GM18498 (cell line): ENCODE results near the gene MAP4K2.
"Not testable (repeated sequence)": the region's sequence is repeated elsewhere in the genome, so short reads cannot be mapped to it uniquely, and the experiment has no call there.

Experiments used
- ATAC-seq: cut with Tn5 transposase; IDR thresholded peaks from one replicate; pipeline ENCODE4 v1.9.1; 2021; ENCODE audit warnings: mild to moderate bottlenecking, moderate library complexity; ENCODE audit not compliant: unreplicated experiment

Gene MAP4K2

DNA sequence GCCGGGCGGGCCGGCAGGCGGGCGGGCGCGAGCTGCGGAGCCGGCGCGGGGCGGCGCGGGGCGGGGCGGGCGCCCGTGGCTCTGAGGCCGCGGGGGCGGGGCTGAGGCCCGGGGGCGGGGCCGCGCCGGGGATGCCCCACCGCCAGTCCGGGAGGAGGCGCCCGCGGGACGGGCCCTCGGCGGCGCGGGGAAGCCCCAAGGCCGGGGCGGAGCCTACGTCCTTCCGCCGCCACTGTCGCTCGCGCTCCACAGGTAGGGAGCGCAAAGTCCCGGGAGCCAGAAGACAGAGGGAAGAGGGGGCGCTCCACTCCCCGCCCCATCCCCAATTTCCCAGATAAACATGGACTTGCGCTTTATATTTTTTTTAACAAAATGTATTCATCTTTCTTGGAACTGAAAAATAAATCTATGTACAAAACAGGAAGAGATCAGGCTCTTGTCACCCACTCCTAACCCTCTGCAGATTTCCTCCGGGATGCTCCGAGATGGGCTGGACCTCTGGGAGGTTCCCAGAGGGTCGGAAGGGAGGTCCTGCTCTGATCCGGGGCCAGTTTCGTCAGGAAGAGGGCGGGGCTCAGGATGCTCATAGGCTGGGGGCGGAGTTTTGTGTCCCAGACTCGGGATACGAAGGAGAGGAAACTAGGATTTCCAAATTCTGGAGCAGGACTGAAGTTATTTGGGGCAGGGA, at the start of gene MAP4K2:
MAP4K2 (minus strand) TSS at position 57 of the 688 bp plus-strand sequence. CDS start 65 bp downstream, outside the sequence.
- ATAC-seq, result peak; percentile 71

DNA sequence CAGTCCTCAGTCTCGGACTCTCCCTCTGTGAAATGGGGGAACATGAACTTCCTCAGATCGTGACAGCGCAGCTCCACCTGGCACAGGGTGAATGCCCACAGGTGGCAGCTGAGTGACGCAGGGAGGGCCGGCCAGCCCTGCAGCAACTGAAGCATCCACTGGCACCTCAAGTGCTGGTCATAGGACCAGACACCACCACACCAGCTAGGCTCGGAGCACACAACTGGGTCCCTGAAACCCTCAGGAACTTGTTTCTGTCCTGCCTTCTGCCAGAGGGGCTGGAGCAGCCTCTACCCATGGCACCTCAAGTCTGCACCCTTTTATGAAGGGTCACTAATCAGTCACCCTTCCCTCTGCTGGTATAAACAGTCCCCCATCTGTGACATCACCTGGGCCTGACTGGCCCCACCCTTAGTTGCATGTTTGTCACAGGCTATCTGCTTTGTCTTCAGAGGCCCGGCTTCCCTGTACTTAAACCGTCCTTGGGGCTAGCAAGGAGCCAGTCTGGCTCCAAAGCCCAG, 48.9 kb upstream of the MAP4K2 start:
- no peak for ATAC-seq

DNA sequence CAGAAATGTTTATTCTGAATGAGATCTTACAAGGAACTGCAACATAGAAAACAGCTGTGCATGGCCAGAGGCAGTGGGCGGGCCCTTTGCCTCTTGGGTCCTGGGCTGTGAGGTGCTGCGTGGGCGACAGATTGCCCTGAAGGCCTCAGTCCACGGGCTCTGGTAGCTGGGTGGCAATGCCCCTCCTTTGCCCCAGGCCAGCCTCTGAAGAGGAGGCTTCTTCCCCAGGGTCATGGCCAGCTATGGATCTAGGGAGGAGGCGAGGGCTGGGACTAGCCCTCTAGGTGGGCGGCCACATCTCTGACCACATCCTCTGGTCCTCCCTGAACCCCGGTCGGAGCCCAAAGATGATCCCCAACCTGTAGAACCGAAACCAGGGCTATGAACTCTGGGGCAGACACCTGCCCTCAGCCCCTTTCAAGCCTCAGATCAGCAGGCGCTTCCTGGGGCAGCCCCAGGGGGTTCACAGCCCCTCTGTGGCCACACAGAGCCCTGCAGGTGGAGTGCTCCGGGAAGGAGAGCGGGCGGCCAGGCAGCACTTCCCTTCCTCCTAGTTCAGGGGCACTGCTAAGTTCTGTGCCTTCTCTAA, 48.1 kb upstream of the MAP4K2 start:
- peak; percentile 69 for ATAC-seq

DNA sequence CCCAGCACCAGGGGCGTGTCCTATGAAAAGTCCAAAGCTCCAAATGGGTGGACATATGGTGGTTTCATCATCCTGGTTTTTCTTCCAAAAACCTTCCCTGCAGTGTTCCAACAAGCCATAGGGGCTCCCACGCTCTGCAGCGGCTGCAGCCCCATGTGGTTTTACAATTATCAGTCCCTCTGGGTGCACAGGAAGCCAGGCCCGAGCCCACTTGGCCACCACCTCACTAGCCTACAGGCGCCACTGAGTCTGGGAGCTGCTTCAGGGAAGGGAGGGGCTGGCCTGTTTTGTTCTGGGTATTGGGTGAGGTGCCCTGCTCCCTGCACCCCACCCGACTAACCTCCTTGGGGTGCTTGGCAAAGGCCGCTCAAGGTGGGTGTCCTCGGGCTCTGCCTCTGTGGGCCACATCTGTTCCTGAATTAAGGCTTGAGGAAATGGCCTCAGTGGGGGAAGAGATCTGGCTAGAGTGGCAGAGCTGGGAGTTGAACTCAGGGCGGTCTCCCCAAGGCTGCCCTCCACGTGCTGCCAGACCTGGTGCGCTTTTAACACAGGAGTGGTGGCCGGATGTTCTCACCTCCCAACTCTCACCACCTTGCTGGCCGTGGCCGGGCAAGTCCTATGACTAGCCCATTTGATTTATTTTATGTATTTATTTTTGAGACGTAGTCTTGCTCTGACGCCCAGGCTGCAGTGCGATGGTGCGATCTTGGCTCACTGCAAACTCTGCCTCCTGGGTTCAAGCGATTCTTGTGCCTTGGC, 46.8 kb upstream of the MAP4K2 start:
- no peak for ATAC-seq

- no peak for ATAC-seq
Measured at GRCh38 chr11:64848826-64849597, 46.0 kb upstream of the MAP4K2 start.

GRCh38 chr11:64848214-64848825, 45.3 kb upstream of the MAP4K2 start:
- no peak for ATAC-seq

DNA sequence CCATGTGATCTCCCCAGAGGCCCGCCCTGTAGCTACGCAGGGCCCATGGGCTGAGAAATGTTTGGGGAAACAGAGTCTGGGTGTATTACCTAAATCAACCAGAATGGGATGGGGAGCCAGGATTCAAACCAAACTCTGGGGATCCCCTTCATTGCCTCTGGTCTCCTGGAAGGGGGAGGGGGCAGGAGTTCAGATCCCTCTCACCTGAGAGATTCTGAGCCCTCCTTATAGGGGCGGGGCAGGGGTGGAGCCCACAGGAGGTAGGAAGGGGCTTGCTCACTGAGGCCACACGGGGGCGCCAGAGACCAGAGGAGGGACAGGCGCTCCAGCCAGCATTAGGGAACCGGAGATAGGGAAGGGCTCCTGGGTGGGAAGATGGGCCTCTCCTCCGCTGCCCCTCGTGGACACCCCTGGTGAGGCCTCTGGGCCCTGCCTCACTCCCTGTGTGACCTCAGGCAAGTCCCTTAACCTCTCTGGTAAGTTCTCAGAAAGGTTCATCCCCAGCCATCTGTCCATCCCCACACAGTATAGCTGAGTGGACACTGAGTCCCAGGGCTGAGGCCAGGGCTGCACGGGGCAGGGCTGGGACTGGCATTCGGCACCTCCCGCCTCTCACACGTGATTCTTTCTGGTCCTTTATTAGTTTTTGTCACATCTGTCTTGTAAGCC, 44.1 kb upstream of the MAP4K2 start:
- ATAC-seq, result no peak

DNA sequence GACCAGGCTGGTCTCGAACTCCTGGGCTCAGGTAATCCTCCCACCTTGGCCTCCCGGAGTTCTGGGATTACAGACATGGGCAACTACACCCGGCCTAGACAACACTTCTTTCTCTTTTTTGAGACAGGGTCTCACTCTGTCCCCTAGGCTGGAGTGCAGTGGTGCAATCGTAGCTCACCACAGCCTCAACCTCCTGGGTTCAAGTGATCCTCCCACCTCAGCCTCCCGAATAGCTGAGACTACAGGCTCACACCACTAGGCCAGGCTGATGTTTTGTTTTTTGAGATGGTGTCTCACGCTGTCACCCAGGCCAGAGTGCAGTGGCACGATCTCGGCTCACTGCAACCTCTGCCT, 42.7 kb upstream of the MAP4K2 start:
- not testable (repeated sequence) for ATAC-seq

DNA sequence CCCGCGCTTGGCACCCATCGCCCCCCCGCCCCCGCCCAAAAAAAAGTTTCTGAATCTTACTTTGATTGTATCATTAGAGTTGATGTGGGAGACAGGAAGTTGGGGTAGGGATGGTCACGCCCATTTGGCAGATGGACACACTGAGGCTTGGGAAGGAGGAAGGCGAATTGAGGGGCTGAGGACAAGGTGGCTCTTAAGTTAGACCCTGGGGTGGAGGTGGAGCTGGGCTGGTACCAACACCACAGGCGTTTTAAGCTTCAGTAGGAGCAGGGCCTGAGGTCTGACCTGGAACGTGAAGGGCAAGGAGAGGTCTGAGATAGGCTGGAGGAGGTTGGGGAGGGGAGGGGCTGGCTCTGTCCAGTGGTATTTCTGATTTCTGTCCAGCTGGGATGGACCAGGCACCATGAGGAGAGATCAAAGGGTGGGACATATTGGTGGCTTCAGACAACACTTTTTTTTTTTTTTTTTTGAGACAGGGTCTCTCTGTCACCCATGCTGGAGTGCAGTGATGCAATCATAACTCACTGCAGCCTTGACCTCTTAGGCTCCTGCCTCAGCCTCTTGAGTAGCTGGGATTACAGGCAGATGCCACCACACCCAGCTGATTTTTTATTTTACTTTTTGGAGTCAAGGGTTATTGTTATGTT, 42.2 kb upstream of the MAP4K2 start:
- ATAC-seq, result no peak

DNA sequence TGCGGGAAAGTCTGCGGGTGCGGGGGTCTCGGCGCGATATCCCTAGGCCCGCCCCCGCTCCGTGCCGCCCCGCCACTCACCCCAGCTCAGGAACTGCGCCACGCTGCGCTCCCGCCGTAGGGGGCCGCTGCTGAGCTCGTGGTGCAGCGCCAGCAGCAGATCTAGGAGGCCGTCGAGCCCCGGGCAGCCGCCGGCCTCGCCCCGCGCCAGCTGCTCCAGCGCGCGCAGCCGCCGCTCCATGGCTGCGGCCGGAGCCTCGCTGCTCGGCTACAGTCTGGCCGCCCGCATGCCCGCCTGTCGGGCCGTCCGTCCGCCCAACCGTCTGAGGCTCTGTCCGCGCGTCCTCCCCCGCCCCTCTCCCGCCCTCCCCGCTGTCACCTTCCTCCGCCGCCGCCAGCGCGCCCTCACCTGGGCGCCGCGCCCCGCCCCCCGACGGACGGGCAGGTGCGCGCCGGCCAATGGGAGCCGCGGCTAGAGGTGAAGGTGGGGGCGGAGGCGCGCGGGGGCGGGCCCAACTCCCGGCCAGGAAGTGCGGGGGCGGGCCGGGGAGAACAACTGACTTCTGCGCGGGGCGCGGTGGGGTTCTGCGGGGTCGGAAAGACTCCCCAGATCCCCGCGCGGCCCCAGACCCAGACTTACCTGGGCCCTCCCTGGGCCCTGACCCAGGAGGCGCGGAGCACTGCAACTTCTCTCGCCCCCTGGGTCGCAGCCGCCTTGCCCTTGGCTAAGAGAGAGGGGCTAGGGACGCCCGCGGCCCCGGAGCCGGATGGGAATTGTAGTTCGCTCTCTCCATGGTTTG, 41.5 kb upstream of the MAP4K2 start, which contains the start of gene CDC42BPG:
CDC42BPG (minus strand) TSS at position 324 of the 799 bp plus-strand sequence; CDS start at position 240, 84 bp downstream.
- ATAC-seq, result no peak

DNA sequence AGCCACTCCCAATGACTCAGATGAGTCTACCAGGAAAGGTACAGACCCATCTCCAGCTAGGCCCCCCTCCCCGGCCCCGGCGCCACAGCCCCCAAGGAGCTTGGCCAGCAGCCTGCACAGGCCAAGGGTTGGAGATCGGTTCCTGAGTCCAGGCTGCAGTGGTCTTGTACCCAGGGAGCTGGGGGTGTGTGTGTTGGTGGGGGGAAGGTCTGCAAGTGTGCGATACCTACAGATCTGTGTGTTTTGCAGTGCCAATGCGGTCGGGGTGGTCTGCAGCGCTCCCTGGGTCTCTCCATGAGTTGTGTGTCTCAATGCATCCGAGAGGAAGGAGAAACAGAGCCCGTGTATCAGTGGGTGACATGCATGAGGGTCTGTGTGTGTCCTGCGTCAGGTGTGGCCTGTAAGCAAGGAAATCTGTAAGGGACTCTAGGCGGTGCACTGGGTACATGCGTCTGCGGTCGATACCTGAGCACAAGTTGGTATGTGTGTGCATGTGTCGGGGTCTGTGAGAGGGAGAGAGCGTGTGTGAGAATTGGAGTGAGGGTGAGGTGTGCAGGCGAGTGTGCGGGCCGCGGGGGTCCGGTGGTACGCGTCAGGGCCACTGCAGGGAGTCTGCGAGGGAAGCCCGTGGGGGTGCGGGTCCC, 40.8 kb upstream of the MAP4K2 start:
- no peak for ATAC-seq

DNA sequence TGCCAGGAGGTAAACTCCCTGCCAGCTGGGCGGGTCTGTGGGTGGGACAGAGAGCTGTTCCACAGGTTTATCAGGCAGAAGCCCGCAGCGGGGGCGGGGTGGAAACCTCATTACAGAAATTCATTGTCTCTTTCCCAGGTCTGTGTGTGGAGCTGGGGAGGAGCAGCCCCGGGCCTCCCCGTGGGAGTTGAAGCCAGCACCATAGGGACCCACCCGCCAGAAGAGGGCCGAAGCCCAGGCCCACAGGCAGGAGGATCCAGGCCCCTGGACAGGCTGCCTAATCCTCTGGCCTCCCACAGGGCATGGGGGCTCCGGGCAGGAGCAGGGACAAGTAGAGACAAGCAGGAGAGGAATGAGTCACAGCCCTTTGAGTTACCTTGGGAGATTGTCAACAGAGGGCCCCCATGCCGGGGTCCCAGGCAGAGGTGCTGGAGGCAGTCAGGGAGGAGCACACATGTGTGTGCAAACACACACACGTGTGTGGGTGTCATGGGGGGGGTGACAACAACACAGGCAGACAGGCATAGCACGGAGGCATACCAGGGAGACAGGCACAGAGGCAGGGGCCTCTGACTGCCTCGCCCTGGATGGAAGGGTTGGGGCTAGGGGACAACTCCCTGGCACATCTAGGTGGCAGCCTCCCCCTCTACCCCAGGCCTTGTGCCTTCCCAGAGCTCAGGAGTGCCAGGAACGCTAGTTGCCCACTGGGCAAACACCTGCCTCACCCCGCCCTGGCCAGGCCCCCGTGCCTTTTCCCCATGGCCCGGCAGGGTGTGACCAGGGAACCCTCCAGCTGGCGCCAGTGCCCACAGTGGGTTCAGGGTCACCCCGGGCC, 40.1 kb upstream of the MAP4K2 start:
- ATAC-seq, result no peak

DNA sequence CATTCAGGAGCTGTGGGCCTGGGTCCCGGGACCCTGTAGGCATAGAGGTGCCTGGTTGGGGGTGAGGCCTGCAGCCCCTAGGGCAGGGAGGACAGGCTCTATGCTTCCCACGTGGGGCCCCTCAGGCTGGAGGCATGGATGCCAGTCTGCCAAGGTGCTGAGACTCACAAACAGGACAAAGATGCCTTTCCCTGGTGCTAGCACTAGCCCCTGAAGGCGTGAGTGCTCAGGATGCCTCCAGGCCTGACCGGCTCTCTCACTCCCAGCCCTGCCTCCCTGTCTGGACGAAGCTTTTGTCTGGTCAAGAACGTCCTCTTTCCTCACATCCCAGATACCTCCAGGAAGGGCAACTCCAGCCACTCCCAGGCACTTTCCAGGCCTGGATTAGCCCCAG, 39.3 kb upstream of the MAP4K2 start:
- ATAC-seq, result no peak

GRCh38 chr11:64841592-64842365, 38.8 kb upstream of the MAP4K2 start:
- no peak for ATAC-seq

DNA sequence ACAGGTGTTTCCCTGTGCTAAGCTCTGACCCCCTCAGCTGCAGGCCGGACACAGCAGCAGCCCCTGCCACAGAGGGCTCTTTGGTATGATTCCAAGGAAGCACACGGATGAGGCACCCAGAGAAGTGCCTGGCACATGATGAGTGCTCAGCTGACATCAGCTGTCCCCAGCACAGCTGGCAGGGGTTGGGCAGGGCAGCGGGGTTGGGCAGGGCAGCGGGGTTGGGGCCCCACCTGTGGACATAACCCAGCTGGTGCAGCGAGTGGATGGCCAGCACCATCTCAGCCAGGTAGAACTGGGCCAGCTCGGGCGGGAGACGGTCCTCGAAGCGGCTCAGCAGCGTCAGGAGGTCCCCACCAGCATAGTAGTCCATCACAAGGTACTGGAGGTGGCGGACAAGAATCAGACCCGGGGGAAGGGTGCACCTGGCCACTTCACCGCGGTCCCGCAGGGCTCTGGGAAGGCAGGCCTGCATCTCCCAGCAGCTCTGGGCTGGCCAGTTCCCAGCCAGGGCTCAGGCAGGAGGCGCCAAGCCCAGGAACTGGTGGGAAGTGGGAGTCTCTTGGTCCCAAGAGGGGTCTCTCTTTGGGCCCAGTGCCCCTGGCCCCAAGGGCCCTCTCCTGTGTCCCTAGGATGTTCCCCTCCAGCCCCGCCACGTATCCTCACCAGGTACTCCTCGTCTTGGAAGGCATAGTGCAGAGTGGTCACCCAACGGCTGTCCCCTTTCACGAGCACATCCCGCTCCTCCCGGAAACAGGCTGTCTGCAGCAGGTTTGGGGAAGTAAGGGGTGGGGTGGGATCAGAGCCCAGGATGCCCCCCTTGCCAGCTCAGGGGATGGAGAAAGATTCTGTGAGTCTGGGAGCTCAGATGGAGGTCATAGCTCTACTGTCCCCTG, 37.1 kb upstream of the MAP4K2 start:
- no peak for ATAC-seq

- no peak for ATAC-seq
Measured at GRCh38 chr11:64839335-64839734, 36.3 kb upstream of the MAP4K2 start.
